Fibroblast of skin of left quadriceps (primary cell): Measurements from ENCODE around the gene ABCC2.
A peak's percentile ranks its signal among the peaks of the same experiment; 100 is the strongest.
"Not testable (repeated sequence)": the region's sequence is repeated elsewhere in the genome, so short reads cannot be mapped to it uniquely, and the experiment has no call there.

Experiments used
- DNase-seq, 2 experiments: peaks; one replicate each; pipeline ENCODE4 v3.0.0-alpha.2; 2013; ENCODE audit warnings: low read depth in 2 of 2

The ABCC2 gene

DNA sequence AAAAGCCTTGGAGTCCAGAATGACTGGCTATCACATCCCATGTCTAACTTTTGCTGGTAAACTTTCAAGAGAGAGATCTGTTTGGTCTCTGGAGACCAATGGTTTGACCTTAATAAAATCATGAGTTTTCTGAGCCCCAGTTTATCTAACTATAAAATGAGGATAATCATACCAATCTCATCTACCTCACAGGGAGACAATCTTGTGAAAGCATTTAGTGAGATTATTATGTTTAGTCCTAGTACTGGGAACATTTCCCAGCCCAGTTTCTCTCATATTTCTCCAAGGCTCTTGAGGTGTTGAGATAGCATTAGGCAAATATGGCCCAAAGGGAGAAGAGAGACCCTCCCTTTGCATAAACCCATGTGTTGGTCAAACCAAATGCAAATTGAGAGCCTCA lies 25.8 kb downstream of the ABCC2 start:
- no peak for DNase-seq

DNA sequence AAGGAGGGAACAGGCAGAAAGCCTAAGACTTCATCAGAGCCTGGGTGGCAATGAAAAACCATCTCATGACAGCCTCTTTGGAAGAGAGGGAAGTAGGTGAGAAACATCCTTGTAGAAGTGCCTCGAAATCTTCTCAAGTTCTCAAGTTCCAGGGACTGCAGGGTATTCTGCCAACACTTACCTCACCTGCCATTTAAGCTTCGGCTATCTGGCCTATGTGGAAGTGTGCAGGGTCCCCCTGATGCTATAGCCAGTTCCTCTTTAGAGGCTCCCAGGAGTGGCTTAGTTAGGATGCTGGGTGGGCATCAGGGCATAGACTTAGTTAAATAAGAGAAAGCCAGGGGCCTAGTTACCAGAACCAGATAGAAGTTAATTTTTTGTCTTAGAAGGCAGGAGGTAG lies 27.0 kb downstream of the ABCC2 start:
- no peak for DNase-seq

- no peak for DNase-seq
Observed at GRCh38 chr10:99809931-99810615, 27.6 kb downstream of the ABCC2 start.

DNA sequence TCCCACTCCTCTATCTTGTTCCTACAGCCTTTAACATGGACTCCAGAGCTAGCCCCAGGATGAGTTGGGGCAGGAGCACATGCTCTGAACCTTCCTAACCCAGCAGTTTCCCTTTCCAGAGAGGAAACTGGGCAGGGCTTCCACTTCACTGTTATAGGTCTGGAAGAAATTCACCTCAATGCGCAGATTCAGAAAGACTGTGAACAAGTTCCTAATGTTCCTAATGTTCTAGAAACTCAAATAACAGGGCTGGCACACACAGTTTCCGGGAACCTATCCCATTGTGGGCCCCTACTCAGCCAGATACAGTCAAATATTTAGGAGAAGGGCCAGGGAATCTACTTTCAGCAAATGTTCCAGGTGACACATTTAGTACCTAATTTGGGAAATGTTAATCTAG lies 29.7 kb downstream of the ABCC2 start:
- DNase-seq: no peak

- DNase-seq: no peak
Observed at GRCh38 chr10:99814143-99814542, 31.7 kb downstream of the ABCC2 start.

DNA sequence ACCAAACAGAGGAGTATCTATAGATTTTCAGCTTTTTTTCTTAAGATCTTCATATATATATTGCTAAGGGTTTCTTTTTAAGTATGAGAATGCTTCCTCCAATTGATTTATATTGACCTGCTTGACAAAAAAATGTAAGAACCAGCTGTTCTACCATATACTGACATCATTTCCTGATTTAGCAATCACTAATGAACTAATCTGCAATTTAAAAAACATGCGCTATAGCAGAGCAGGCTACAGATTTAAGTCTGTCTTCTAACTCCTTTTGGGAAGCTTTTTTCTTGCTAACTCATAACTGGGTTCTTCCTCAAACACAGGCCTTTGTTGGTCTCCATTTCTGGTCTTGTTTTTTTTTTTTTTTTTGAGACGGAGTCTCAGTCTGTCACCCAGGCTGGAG lies 33.2 kb downstream of the ABCC2 start:
- DNase-seq: no peak

GRCh38 chr10:99827936-99828335 lies 45.5 kb downstream of the ABCC2 start:
- DNase-seq: no peak

- no peak for DNase-seq
Observed at GRCh38 chr10:99828464-99828863, 46.0 kb downstream of the ABCC2 start.

DNA sequence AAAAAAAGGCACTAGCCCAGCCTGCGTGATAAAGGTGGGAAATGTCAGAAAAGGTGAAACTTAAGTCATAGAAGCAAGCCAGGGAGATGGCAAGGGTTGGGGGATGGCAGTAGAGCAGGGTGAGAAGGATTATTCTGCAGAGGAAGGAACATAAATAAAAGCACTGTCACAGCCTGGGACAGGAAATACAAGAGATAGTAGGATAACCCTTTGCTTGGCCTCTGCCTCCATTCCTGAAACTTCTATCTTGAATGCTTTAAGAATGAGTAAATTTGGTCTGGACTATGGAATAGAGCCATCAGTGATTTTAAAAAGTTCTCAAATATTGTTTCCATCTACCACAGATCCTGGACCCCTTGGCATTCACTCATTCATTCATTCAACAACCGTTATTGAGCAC lies 50.0 kb downstream of the ABCC2 start:
- DNase-seq: no peak

GRCh38 chr10:99834410-99834809 lies 52.0 kb downstream of the ABCC2 start:
- peak in 1 of 2 experiments; percentile 20 for DNase-seq

GRCh38 chr10:99835947-99836346 lies 53.5 kb downstream of the ABCC2 start:
- no peak for DNase-seq

DNA sequence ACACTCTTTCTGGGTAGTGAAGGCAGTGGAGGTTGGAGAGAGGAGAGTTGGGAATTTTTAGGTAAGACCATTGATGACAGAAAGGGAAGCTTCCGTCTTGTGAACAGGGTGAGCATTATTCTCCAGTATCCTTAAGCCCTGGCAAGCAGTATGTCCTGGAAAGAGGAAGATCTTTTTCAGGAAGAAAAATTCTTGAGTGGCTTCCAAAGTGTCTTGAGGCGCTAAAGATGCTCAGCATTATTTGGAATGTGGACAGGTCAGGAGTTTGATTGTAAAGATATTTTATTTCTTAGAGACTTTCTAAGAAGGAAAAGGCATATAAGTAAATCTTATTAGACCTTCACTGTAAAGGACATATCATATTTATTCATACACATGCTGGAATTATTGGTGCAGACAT lies 54.3 kb downstream of the ABCC2 start:
- DNase-seq: no peak

- not testable (repeated sequence) for DNase-seq
Observed at GRCh38 chr10:99840859-99841258, 58.4 kb downstream of the ABCC2 start.

- no peak for DNase-seq
Observed at GRCh38 chr10:99841746-99842145, 59.3 kb downstream of the ABCC2 start.

DNA sequence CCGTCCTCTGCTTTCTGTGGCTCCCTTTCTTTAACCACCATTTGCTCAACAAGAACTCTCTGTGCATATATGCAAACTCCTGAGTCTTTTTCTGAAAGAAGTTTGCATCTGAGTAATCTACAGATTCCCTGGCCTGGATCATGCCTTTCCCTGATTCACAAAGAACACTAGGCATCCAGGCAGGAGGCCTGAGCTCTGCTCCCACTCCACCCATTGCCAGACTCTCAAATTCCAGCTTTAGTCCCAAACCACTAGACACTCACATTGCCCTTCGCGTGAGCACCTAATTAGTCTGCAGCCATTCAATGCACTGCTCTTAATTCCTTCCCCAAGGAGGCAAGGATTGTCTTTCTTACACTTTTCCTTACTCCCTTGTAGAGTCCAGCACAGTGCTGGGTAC lies 60.9 kb downstream of the ABCC2 start:
- no peak for DNase-seq

DNA sequence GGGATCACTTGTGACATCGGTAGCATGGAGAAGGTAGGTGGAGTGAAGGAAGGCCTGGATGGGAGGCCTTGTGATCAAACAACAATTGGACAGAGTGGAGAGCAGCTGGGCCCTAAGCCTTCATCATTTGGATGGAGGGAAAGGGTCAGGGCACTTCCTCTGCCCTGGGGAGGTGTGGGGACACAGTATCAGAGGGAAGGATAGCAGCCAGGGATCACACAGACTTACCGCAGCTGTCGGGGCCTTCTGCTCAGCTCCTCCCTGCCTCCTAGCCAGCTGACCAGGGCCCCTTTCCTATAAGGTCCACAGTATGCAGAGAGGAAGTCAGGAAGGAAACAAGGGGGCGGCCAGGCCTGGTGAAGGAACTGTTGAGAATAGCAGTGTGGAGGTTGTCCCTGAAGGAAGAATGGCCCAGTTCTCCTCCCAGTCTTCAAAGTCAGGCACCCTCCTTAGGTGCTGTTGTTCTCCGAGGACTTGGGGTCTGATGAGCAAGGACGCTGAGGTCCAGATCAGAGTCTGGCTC lies 62.1 kb downstream of the ABCC2 start:
- no peak for DNase-seq

GRCh38 chr10:99845837-99846382 lies 63.5 kb downstream of the ABCC2 start:
- DNase-seq: peak; percentile 84 to 87

GRCh38 chr10:99849057-99849456 lies 66.6 kb downstream of the ABCC2 start:
- no peak for DNase-seq

DNA sequence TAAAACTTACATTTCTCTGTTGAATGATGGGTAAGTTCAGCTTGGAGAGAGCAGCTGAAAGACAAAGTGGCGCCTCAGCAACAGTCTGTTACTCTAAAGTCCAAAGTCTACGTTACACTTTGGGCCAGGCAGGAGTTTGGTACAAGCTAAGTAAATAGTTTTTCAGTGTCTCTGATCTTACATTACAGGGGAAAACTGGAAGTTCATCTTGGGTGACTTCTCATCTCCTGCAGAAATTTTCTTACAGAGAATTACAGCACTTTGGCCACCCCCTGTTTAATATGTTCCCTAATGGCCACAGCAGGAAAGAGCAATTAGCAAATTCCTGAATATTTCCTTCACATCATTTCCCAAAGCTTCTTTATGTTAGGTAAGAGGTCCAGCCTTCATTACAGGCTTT lies 67.1 kb downstream of the ABCC2 start:
- no peak for DNase-seq

DNA sequence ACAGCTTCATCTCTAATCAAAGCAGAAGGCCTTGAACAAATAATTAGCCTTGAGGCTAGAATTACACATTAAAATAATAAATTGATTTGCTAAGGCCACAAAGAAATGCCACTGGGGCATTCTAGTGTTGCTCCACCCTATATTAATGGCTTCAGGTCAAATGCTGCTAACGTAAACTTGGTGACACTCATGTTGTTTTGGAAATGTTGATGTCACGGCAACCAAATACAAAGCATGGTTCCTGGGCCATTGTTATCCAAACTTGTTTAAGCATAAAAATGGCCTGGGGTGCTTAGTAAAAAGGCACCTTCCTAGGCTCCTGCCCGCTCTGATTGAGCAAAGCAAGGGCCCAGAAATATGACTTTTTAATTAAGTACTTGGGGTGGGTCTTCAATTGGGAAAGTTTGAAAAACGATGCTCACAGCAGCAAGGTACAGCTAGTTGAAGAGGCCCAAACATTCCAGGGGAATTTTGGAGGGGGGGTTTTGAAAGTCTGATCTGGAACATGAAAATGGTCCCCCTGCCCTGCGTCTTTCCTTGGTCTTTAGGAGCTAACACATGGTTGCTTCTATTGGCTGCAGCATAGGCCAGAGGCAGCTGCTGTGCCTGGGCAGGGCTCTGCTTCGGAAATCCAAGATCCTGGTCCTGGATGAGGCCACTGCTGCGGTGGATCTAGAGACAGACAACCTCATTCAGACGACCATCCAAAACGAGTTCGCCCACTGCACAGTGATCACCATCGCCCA lies 67.8 kb downstream of the ABCC2 start:
- no peak for DNase-seq

DNA sequence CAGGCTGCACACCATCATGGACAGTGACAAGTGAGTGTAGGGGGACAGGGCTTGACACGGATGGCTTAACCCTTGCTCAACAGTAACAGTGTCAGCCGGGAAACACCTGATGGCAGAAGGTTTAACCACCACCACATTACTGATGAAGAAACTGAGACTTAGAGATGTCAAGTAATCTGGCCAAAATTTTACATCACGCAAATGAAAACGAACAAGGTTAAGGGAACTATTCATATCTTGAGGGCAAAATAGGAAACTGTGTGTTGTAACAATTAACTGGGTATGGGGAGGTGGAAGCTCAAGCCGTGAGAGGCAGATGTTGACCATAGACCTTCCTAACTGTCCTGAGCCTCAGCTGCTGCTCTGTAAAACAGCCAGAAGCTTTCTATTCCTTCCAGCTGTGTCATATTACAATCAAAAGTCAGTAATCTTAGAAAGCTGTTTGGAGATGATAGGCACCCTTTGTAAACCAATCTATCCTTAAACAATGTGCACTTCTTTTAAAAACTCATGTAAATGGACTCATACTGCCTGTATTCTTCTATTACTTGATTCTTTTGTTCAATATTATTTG lies 68.4 kb downstream of the ABCC2 start:
- no peak for DNase-seq

DNA sequence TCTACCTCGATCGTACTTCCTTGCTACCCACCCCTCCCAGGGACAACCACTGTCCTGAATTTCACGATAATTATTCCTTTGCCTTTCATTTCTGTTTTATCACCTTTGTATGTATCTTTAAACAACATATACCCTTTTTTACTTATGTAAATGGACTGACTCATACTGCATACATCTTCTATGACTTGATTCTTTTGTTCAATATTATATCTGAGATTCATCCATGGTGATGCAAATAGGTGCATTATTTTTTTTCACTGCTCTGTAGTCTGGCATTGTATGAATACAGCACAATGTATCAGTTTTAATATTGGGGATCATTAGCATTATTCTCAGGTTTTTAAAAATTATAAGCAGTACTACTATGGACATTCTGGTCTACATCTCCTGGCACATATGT lies 69.4 kb downstream of the ABCC2 start:
- no peak for DNase-seq
